HG03521 (cell line): ENCODE data around the gene RAB2B.
"Not testable (repeated sequence)": the region's sequence is repeated elsewhere in the genome, so short reads cannot be mapped to it uniquely, and the experiment has no call there.

Source experiments
- ATAC-seq: cut with Tn5 transposase; IDR thresholded peaks from one replicate; pipeline ENCODE4 v1.9.1; 2021; ENCODE audit warnings: mild to moderate bottlenecking, moderate library complexity; ENCODE audit not compliant: unreplicated experiment

RAB2B gene

DNA sequence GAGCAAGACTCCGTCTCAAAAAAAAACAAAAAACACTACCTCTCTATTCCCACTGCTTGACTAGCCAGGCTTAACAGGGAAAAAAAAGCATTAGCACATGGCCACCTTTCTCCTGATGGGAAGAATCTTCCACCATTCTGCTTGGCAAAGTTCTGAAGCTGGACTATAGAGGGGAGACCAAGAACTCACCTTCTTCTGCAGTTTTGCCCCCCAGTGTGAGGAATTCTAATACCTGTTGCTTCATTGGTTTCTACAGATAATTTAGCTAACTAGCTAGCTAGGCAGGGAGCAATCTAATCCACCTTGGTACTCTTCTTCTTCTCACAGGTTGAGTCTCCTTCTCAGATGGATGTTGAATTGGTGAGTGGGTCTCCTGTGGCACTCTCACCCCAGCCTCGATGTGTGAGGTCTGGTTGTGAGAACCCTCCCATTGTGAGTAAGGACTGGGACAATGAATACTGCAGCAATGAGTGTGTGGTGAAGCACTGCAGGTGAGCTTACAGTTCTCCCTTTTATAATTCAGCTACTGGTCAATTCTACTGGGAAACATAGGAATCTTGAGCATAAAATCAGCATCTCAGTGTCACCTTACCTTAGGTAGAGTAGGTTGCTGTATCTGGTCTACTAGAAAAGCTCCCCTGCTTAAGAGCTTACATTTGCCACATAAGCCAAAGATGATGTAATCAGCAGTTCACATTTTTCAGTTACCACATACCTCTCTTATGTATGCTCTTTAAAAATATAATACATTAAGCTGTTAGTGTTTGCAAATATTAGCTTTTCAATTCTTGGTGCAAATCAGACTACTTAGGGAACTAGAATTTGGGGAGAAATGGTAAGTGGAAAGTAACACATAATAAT lies 18.4 kb upstream of the RAB2B start:
- ATAC-seq: no peak

DNA sequence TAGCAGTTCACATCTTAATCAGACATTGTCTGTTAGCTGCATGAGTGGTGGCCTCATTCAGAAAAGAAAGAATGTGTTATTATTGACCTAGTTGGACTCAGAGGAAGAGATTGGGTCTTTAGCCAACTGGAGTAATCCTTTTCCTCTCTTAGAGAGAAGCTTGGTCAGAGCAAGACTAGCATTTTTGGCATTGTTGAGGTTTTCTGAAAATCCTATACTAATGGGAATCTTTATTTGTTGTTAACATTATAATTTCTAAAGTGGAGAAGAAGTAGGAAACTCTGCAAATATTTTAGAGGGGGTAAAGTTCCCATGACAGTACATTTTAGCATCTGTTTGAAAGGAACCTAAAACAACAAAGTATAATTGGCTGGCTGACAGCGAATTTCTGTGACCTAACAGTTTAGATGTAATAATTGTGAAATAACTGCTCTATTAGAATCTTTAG lies 9.9 kb upstream of the RAB2B start:
- no peak for ATAC-seq

- peak; percentile 30 for ATAC-seq
Observed at GRCh38 chr14:21476523-21476924, 235 bp downstream of the RAB2B start.

DNA sequence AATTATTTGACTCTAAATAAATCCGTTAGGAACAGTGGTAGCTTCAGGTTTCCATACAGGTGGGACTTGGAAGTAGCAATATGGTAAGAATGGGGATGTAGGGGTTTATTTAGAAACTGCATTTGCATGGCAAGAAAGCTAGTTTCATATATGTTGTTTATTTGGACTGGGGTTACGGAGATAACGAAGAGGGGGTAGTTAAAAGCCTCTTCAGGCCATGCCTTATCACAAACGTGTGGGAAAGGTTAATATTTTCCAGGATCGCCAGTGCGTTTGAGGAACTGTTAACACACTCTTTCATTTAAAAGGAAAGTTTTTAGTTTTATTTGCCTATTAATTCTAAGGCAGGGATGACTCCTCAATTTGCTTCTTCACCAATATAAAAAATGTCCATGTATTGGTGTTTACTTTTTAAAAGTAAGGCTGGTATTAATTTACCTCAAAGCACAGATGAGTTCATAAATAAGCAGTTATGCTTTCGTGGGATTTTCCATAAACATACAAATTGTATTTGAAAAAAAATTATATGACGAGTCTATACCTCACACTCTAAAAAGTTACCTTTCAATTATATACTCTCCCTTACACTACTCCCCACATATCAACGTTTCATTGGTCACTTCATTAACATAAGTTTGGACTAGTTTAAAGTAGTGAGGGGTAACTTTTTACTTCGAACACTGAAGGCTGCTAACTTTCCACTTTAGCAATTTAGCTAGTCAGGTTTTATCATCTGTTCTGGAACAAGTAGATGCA lies 814 bp downstream of the RAB2B start:
- ATAC-seq: no peak

GRCh38 chr14:21467616-21468015 lies 9.1 kb downstream of the RAB2B start:
- no peak for ATAC-seq

DNA sequence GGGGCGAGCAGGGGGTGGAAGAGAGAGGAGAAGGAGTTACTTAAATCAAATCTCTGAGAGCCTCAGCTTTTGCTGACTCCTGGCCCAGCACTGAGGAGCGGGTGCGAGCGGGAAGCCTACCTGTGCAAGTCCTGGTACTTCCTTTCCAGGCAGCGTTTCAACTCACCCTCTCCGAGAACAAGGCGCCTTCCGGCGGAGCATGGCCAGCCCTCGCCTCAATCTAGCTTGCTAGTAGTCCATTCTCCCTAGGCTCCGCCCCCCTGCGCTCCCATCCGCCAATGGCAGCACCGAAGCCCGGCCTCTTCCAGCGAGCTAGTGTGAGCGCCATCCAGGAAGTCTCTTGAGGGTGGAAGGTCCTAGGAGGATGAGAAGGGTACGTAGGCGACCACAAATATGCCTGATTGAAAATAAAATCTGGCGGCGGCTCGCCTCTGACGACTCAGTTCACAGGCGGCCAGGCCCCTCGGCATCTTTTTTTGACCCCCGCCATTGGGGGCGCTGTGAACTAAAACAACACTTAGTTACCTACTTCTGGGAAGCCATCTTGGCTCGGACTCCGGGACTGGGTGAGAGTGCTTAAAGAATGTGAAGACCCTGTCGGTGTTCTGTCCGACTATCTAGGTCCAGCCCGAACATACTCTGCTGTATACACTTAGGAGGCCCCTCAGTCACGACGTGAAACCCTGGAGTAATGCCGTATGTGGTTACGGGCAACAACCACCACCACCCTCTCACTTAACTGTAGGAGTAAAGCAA lies 20.7 kb downstream of the RAB2B start, which contains the start of gene CHD8:
TSS of gene CHD8 (minus strand) at position 212 of the 756 bp plus-strand sequence. CDS start 24,480 bp downstream, outside the sequence.
- ATAC-seq: peak; percentile 97

DNA sequence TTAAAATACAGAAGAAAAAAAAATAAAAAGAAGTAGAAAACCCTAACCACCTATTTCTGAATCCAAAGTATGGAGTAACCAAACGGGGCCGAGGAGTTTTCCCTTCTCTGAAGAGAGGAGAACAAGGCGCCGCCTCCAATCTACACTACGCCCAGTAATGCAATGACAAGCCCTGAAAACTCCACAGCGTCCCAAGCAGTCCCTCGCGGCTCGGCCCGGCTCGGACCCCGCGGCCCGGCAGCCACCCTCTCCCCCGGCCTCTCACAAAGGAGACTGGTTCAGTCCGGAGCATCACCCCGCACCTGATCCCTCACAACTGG lies 21.2 kb downstream of the RAB2B start:
- ATAC-seq: peak; percentile 15

GRCh38 chr14:21454843-21455544 lies 21.8 kb downstream of the RAB2B start:
- ATAC-seq: no peak

- ATAC-seq: no peak
Observed at GRCh38 chr14:21449899-21450216, 26.9 kb downstream of the RAB2B start.

- not testable (repeated sequence) for ATAC-seq
Observed at GRCh38 chr14:21442657-21443056, 34.1 kb downstream of the RAB2B start.

- no peak for ATAC-seq
Observed at GRCh38 chr14:21440859-21441258, 35.9 kb downstream of the RAB2B start.

GRCh38 chr14:21437063-21437901 lies 39.5 kb downstream of the RAB2B start:
- peak; percentile 97 for ATAC-seq

GRCh38 chr14:21436567-21437062 lies 40.1 kb downstream of the RAB2B start:
- no peak for ATAC-seq

DNA sequence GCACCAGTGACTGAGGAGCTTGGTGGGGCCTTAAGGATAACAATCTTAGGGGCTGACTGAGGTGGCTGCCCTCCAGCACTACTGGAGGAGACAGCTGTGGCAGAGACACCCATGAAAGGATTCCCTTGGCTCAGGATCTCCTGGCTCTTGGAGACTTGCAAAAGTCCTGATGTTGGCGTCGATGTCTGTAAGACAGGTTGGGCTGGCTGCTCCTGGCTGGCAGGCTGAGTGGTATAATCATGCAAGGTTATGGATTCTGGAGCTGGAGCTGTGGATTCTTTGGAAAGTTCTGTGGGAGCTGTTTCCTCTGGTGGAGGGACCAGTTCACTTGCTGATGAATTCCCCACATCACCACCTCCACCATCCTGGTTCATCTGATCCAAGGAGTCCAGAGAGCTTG lies 45.6 kb downstream of the RAB2B start:
- ATAC-seq: no peak

- ATAC-seq: no peak
Observed at GRCh38 chr14:21428930-21429329, 47.8 kb downstream of the RAB2B start.

GRCh38 chr14:21426692-21427091 lies 50.1 kb downstream of the RAB2B start:
- ATAC-seq: no peak

DNA sequence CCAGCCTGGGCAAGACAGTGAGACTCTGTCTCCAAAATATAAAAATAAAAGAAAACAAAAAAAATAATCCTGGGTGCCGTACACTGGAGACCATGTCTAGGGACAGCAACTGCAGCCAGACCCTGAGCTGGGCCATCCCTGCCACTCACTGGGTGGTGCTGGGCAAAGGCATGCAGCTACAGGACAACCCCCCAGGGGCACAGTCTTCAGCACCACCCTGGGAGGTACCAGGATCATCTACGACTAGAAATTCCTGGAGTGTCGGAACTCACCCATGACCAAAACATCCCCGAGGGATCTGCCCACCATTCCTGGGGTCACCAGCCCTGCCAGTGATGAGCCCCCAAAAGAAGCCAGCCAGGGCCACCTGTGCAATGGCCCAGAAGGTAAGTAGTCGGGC lies 57.2 kb downstream of the RAB2B start:
- ATAC-seq: no peak

DNA sequence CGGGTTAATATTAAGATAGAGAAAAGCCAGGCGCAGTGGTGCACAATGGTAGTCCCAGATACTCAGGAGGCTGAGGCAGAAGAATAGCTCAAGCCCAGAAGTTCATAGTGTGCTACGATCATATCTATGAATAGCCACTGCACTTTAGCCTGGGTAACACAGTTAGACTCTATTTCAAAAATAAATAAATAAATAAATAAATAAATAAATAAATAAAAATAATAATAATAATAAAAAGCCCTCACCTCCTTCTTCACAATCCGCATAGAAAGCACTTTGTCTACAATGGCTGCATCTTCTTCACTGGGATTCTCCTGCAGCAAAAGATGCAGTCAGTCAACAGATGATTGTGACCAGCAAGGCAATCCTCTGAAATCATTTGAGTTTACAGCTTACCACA lies 61.4 kb downstream of the RAB2B start:
- ATAC-seq: no peak

GRCh38 chr14:21414137-21414631 lies 62.6 kb downstream of the RAB2B start:
- no peak for ATAC-seq
